Large intestine (tissue), 12 donors: Measurements from ENCODE around the gene SYT13. TPM values are rescaled to one million over a fixed set of nuclear protein-coding genes. Genes with fewer than 3 reads are reported as not detected.

Experiments
- DNase-seq, 2 donors: peaks; one replicate each; pipeline versions ENCODE4 v3.0.0 to v3.0.0-alpha.2; 2013
- H3K27ac ChIP-seq: one replicate; pipeline ENCODE4 v1.5.1; 2013; ENCODE audit warnings: low read length
- H3K27me3 ChIP-seq: 2 replicates; pipeline ENCODE4 v1.6.1; 2013; ENCODE audit warnings: low read length; ENCODE audit not compliant: control insufficient read depth, insufficient read depth
- H3K36me3 ChIP-seq: 2 replicates; pipeline ENCODE4 v1.6.1; 2013; ENCODE audit warnings: low read length; ENCODE audit not compliant: control insufficient read depth, insufficient read depth
- H3K4me1 ChIP-seq: one replicate; pipeline ENCODE4 v1.6.1; 2013; ENCODE audit warnings: low read length; ENCODE audit not compliant: control insufficient read depth, insufficient read depth
- H3K4me3 ChIP-seq: one replicate; pipeline ENCODE4 v1.5.1; 2013; ENCODE audit warnings: low read length
- H3K9me3 ChIP-seq: one replicate; pipeline ENCODE4 v1.6.1; 2013; ENCODE audit warnings: mild to moderate bottlenecking, low read depth, low read length, moderate library complexity; ENCODE audit not compliant: control insufficient read depth
- WGBS: methylation state at CpG from one replicate; pipeline ENCODE4 v1.1.5; 2013; ENCODE audit warnings: low lambda C conversion rate; ENCODE audit not compliant: insufficient coverage; 5-methylcytosine and 5-hydroxymethylcytosine counted together
- long read RNA-seq, 11 donors: transcript quantifications; one replicate each; lab custom pipeline, GENCODE V29; 2026
- polyA plus RNA-seq: library from polyadenylated mRNA; unstranded; fragments of 120-200 nt; gene quantifications from one replicate; pipeline ENCODE4 v1.2.1, GENCODE V29; 2013

SYT13 gene
- polyA plus RNA-seq: 25.5 TPM
- long read RNA-seq, donor 1, full-length matches to known transcripts: 4 of 4 reads
- long read RNA-seq, donor 1, partial matches to known transcripts: 0 of 4 reads
- long read RNA-seq, donor 1, other reads (novel, unspliced or antisense): 0 of 4 reads
- long read RNA-seq, donor 2, full-length matches to known transcripts: 10 of 10 reads
- long read RNA-seq, donor 2, partial matches to known transcripts: 0 of 10 reads
- long read RNA-seq, donor 2, other reads (novel, unspliced or antisense): 0 of 10 reads
- long read RNA-seq, donor 3: 0 reads
- long read RNA-seq, donor 4, full-length matches to known transcripts: 1 of 1 reads
- long read RNA-seq, donor 4, partial matches to known transcripts: 0 of 1 reads
- long read RNA-seq, donor 4, other reads (novel, unspliced or antisense): 0 of 1 reads
- long read RNA-seq, donor 5, full-length matches to known transcripts: 8 of 8 reads
- long read RNA-seq, donor 5, partial matches to known transcripts: 0 of 8 reads
- long read RNA-seq, donor 5, other reads (novel, unspliced or antisense): 0 of 8 reads
- long read RNA-seq, donor 6, full-length matches to known transcripts: 3 of 3 reads
- long read RNA-seq, donor 6, partial matches to known transcripts: 0 of 3 reads
- long read RNA-seq, donor 6, other reads (novel, unspliced or antisense): 0 of 3 reads
- long read RNA-seq, donor 7, full-length matches to known transcripts: 4 of 4 reads
- long read RNA-seq, donor 7, partial matches to known transcripts: 0 of 4 reads
- long read RNA-seq, donor 7, other reads (novel, unspliced or antisense): 0 of 4 reads
- long read RNA-seq, donor 8, full-length matches to known transcripts: 4 of 4 reads
- long read RNA-seq, donor 8, partial matches to known transcripts: 0 of 4 reads
- long read RNA-seq, donor 8, other reads (novel, unspliced or antisense): 0 of 4 reads
- long read RNA-seq, donor 9, full-length matches to known transcripts: 5 of 5 reads
- long read RNA-seq, donor 9, partial matches to known transcripts: 0 of 5 reads
- long read RNA-seq, donor 9, other reads (novel, unspliced or antisense): 0 of 5 reads
- long read RNA-seq, donor 10, full-length matches to known transcripts: 3 of 3 reads
- long read RNA-seq, donor 10, partial matches to known transcripts: 0 of 3 reads
- long read RNA-seq, donor 10, other reads (novel, unspliced or antisense): 0 of 3 reads
- long read RNA-seq, donor 11, full-length matches to known transcripts: 5 of 5 reads
- long read RNA-seq, donor 11, partial matches to known transcripts: 0 of 5 reads
- long read RNA-seq, donor 11, other reads (novel, unspliced or antisense): 0 of 5 reads

- peak within 1 kb of the TSS; percentile 61 for H3K27ac ChIP-seq
- no peaks in the 10 kb centered on the region for H3K27me3 ChIP-seq
- H3K9me3 ChIP-seq: no peaks in the 10 kb centered on the region
- peak; percentile 77 to 91 for DNase-seq
- H3K4me1 ChIP-seq: peaks cover 13% of the 10 kb centered on the region
- WGBS: 33% methylated on average over 1 of the region's 50 CpGs
- peak within 1 kb of the TSS; percentile 77 for H3K4me3 ChIP-seq
- H3K36me3 ChIP-seq: no peaks in the 10 kb centered on the region
Measured at GRCh38 chr11:45285930-45286632, at the start of gene SYT13. TSS of gene SYT13 (minus strand) at chr11:45286341. CDS start at chr11:45286207, 134 bp downstream.

- no peak for DNase-seq
- no peaks in the 10 kb centered on the region for H3K9me3 ChIP-seq
- H3K36me3 ChIP-seq: no peaks in the 10 kb centered on the region
- no peak overlapping the region for H3K4me3 ChIP-seq
- no peaks in the 10 kb centered on the region for H3K27me3 ChIP-seq
- H3K4me1 ChIP-seq: peaks cover 2% of the 10 kb centered on the region
- H3K27ac ChIP-seq: no peak overlapping the region
Measured at GRCh38 chr11:45335434-45335833, 49.3 kb upstream of the SYT13 start.

- H3K27me3 ChIP-seq: no peaks in the 10 kb centered on the region
- H3K4me3 ChIP-seq: no peak overlapping the region
- no peak overlapping the region for H3K27ac ChIP-seq
- DNase-seq: no peak
- H3K9me3 ChIP-seq: no peaks in the 10 kb centered on the region
- 100% methylated on average over 1 of the region's 5 CpGs for WGBS
- H3K36me3 ChIP-seq: no peaks in the 10 kb centered on the region
- no peaks in the 10 kb centered on the region for H3K4me1 ChIP-seq
Measured at GRCh38 chr11:45334836-45335235, 48.7 kb upstream of the SYT13 start.

GRCh38 chr11:45334410-45334809 lies 48.3 kb upstream of the SYT13 start:
- Histone ChIP-seq H3K27ac (no peak overlapping the region), H3K27me3 (no peaks in the 10 kb centered on the region), H3K36me3 (no peaks in the 10 kb centered on the region), H3K4me3 (no peak overlapping the region), H3K9me3 (no peaks in the 10 kb centered on the region), H3K4me1 (no peaks in the 10 kb centered on the region)
- DNase-seq: no peak
- no CpG with 5 or more reads among the region's 10 CpGs for WGBS

GRCh38 chr11:45333001-45333971 lies 47.1 kb upstream of the SYT13 start:
- DNase-seq: peak in 1 of 2 donors; percentile 41

GRCh38 chr11:45332276-45332934 lies 46.3 kb upstream of the SYT13 start:
- no peak overlapping the region for H3K4me3 ChIP-seq
- WGBS: no CpG with 5 or more reads among the region's 13 CpGs
- H3K27ac ChIP-seq: peak overlapping the region; percentile 48
- H3K4me1 ChIP-seq: no peaks in the 10 kb centered on the region
- H3K9me3 ChIP-seq: no peaks in the 10 kb centered on the region
- no peaks in the 10 kb centered on the region for H3K36me3 ChIP-seq
- DNase-seq: peak; percentile 24 to 47
- no peaks in the 10 kb centered on the region for H3K27me3 ChIP-seq

More at GRCh38 chr11:45333001-45333971, 47.1 kb upstream of the SYT13 start:
- H3K27ac ChIP-seq: peak overlapping the region; percentile 48
- no peak overlapping the region for H3K4me3 ChIP-seq
- 50% methylated on average over 2 of the region's 19 CpGs for whole genome bisulfite sequencing
- no peaks in the 10 kb centered on the region for H3K27me3 ChIP-seq
- no peaks in the 10 kb centered on the region for H3K9me3 ChIP-seq
- no peaks in the 10 kb centered on the region for H3K4me1 ChIP-seq
- H3K36me3 ChIP-seq: no peaks in the 10 kb centered on the region

- H3K36me3 ChIP-seq: no peaks in the 10 kb centered on the region
- H3K4me3 ChIP-seq: no peak overlapping the region
- no peaks in the 10 kb centered on the region for H3K9me3 ChIP-seq
- 80% methylated on average over 1 of the region's 4 CpGs for WGBS
- no peaks in the 10 kb centered on the region for H3K27me3 ChIP-seq
- no peak for DNase-seq
- H3K4me1 ChIP-seq: no peaks in the 10 kb centered on the region
- no peak overlapping the region for H3K27ac ChIP-seq
Measured at GRCh38 chr11:45331839-45332238, 45.7 kb upstream of the SYT13 start.

GRCh38 chr11:45328726-45329125 lies 42.6 kb upstream of the SYT13 start:
- H3K4me3 ChIP-seq: no peak overlapping the region
- 100% methylated on average over 2 of the region's 3 CpGs for WGBS
- no peak for DNase-seq
- no peaks in the 10 kb centered on the region for H3K36me3 ChIP-seq
- no peaks in the 10 kb centered on the region for H3K9me3 ChIP-seq
- no peaks in the 10 kb centered on the region for H3K4me1 ChIP-seq
- H3K27ac ChIP-seq: no peak overlapping the region
- no peaks in the 10 kb centered on the region for H3K27me3 ChIP-seq
